ENCODE results near the gene DPF3. TPM values are rescaled to one million over a fixed set of nuclear protein-coding genes. Genes with fewer than 3 reads are reported as not detected.

The DPF3 gene
- total RNA-seq, 2 donors from 2014 or later, result 11.0 TPM; not detected in 1

- H3K36me3 ChIP-seq, result no peaks in the 10 kb centered on the region
- DNase-seq (ENCODE audit: low spot score), result no peak
- H3K27ac ChIP-seq, result no peak overlapping the region
- WGBS, result 61% methylated on average over 5 of the region's 5 CpGs
- H3K4me3 ChIP-seq, result no peak overlapping the region
- intact Hi-C loops (cut with DNase I), result no loop called here
- H3K27me3 ChIP-seq (replicated peaks; ENCODE audit: insufficient read depth), result no peaks in the 10 kb centered on the region
- no peaks in the 10 kb centered on the region for H3K9me3 ChIP-seq
- TF ChIP-seq CTCF (IDR thresholded peaks at IDR 0.05) (no peak), POLR2AphosphoS5 (IDR thresholded peaks at IDR 0.05) (no peak), POLR2A (IDR thresholded peaks at IDR 0.05) (no peak)
- no peaks in the 10 kb centered on the region for H3K4me1 ChIP-seq (replicated peaks)
Measured at GRCh38 chr14:72682188-72682587, 211.7 kb downstream of the DPF3 start.

- TF ChIP-seq POLR2A (IDR thresholded peaks at IDR 0.05) (no peak), CTCF (IDR thresholded peaks at IDR 0.05) (no peak), POLR2AphosphoS5 (IDR thresholded peaks at IDR 0.05) (no peak)
- intact Hi-C loops (cut with DNase I), result no loop called here
- Histone ChIP-seq H3K9me3 (no peaks in the 10 kb centered on the region), H3K36me3 (no peaks in the 10 kb centered on the region), H3K4me1 (replicated peaks) (no peaks in the 10 kb centered on the region), H3K27me3 (replicated peaks; ENCODE audit: insufficient read depth) (no peaks in the 10 kb centered on the region), H3K27ac (no peak overlapping the region), H3K4me3 (no peak overlapping the region)
- DNase-seq (ENCODE audit: low spot score), result no peak
- 83% methylated on average over 7 of the region's 7 CpGs for WGBS
Measured at GRCh38 chr14:72680853-72681640, 212.9 kb downstream of the DPF3 start.

GRCh38 chr14:72679536-72680151 lies 214.3 kb downstream of the DPF3 start:
- TF ChIP-seq POLR2A (IDR thresholded peaks at IDR 0.05), result no peak
- intact Hi-C loops (cut with DNase I), result no loop called here
- H3K4me3 ChIP-seq, result no peak overlapping the region
- no peaks in the 10 kb centered on the region for H3K27me3 ChIP-seq (replicated peaks; ENCODE audit: insufficient read depth)
- no peaks in the 10 kb centered on the region for H3K36me3 ChIP-seq
- H3K4me1 ChIP-seq (replicated peaks), result no peaks in the 10 kb centered on the region
- no peaks in the 10 kb centered on the region for H3K9me3 ChIP-seq
- no peak for DNase-seq (ENCODE audit: low spot score)
- no peak overlapping the region for H3K27ac ChIP-seq
- 31% methylated on average over 27 of the region's 27 CpGs for whole genome bisulfite sequencing

GRCh38 chr14:72679141-72679535 lies 214.8 kb downstream of the DPF3 start:
- Histone ChIP-seq H3K27me3 (replicated peaks; ENCODE audit: insufficient read depth) (no peaks in the 10 kb centered on the region), H3K4me3 (no peak overlapping the region), H3K27ac (no peak overlapping the region), H3K36me3 (no peaks in the 10 kb centered on the region), H3K4me1 (replicated peaks) (no peaks in the 10 kb centered on the region), H3K9me3 (no peaks in the 10 kb centered on the region)
- 13% methylated on average over 14 of the region's 14 CpGs for WGBS
- DNase-seq (ENCODE audit: low spot score), result no peak
- TF ChIP-seq CTCF (IDR thresholded peaks at IDR 0.05) (no peak), POLR2A (IDR thresholded peaks at IDR 0.05) (no peak)
- intact Hi-C loops (cut with DNase I), result no loop called here

GRCh38 chr14:72678356-72678755 lies 215.5 kb downstream of the DPF3 start:
- DNase-seq (ENCODE audit: low spot score), result no peak
- TF ChIP-seq POLR2A (IDR thresholded peaks at IDR 0.05) (no peak), CTCF (IDR thresholded peaks at IDR 0.05) (no peak), POLR2AphosphoS5 (IDR thresholded peaks at IDR 0.05) (no peak)
- no peaks in the 10 kb centered on the region for H3K27me3 ChIP-seq (replicated peaks; ENCODE audit: insufficient read depth)
- WGBS, result 85% methylated on average over 5 of the region's 5 CpGs
- H3K4me3 ChIP-seq, result no peak overlapping the region
- no peaks in the 10 kb centered on the region for H3K9me3 ChIP-seq
- intact Hi-C loops (cut with DNase I), result no loop called here
- H3K4me1 ChIP-seq (replicated peaks), result no peaks in the 10 kb centered on the region
- H3K27ac ChIP-seq, result no peak overlapping the region
- H3K36me3 ChIP-seq, result no peaks in the 10 kb centered on the region

Data from prostate gland (tissue), 2 donors.